Activated CD4-positive, alpha-beta T cell treated with anti-CD3 and anti-CD28 coated beads, Interleukin-2, amount 10 ng/mL, durations not matched to agents 7 days and 5 days (primary cell): ENCODE measurements around the gene PLA2G12B. TPM values are rescaled to one million over a fixed set of nuclear protein-coding genes. Genes with fewer than 3 reads are reported as not detected.
"Not testable (repeated sequence)": the region's sequence is repeated elsewhere in the genome, so short reads cannot be mapped to it uniquely, and the experiment has no call there.

Source experiments
- CTCF ChIA-PET: fragments of 350-600 bp; sonication (Branson Sonifier 250); formaldehyde crosslinking; loops from one replicate; lab custom pipeline; 2021; ENCODE audit warnings: antibody characterized with exemption; lab: Charles Lee
- POLR2A ChIA-PET: fragments of 350-600 bp; sonication (Branson Sonifier 250); formaldehyde crosslinking; loops from one replicate; lab custom pipeline; 2021; ENCODE audit warnings: antibody characterized with exemption; lab: Charles Lee
- DNase-seq: peaks from one replicate; pipeline ENCODE4 v3.0.0-alpha.2; 2020
- H3K27ac Mint-ChIP-seq: one replicate; pipeline ENCODE4 v1.8.0; 2021; ENCODE audit warnings: mild to moderate bottlenecking, moderate library complexity, mixed read lengths
- H3K27me3 Mint-ChIP-seq: one replicate; pipeline ENCODE4 v1.8.0; 2021; ENCODE audit warnings: mixed read lengths
- H3K36me3 Mint-ChIP-seq: one replicate; pipeline ENCODE4 v1.8.0; 2021; ENCODE audit warnings: low read depth, mixed read lengths
- H3K4me1 Mint-ChIP-seq: one replicate; pipeline ENCODE4 v1.8.0; 2021; ENCODE audit warnings: mixed read lengths
- H3K4me3 Mint-ChIP-seq: one replicate; pipeline ENCODE4 v1.8.0; 2021; ENCODE audit warnings: mild to moderate bottlenecking, moderate library complexity, mixed read lengths
- H3K9me3 Mint-ChIP-seq: one replicate; pipeline ENCODE4 v1.8.0; 2021; ENCODE audit warnings: mixed read lengths
- total RNA-seq, 2 experiments: library from RNA; stranded (reverse); gene quantifications; one replicate each; pipeline ENCODE4 v1.2.3, GENCODE V29; 2021

The PLA2G12B gene
- total RNA-seq, 2 experiments from 2014 or later, result not detected

GRCh38 chr10:72903941-72904446, 50.6 kb downstream of the PLA2G12B start:
- H3K27ac Mint-ChIP-seq, DNase-seq, H3K4me3 Mint-ChIP-seq, H3K9me3 Mint-ChIP-seq, POLR2A ChIA-PET, H3K4me1 Mint-ChIP-seq, H3K27me3 Mint-ChIP-seq, CTCF ChIA-PET, H3K36me3 Mint-ChIP-seq: not testable (repeated sequence)

- H3K27me3 Mint-ChIP-seq, result peaks cover 3% of the 10 kb centered on the region
- no peaks in the 10 kb centered on the region for H3K36me3 Mint-ChIP-seq
- ChIA-PET CTCF (no interaction called here), POLR2A (no interaction called here)
- H3K9me3 Mint-ChIP-seq, result no peaks in the 10 kb centered on the region
- DNase-seq, result no peak
- H3K4me1 Mint-ChIP-seq, result no peaks in the 10 kb centered on the region
- no peak overlapping the region for H3K27ac Mint-ChIP-seq
- no peak overlapping the region for H3K4me3 Mint-ChIP-seq
Observed at GRCh38 chr10:72899545-72899944, 55.1 kb downstream of the PLA2G12B start.

GRCh38 chr10:72898616-72899015, 56.0 kb downstream of the PLA2G12B start:
- Mint-ChIP-seq H3K4me1 (no peaks in the 10 kb centered on the region), H3K36me3 (no peaks in the 10 kb centered on the region), H3K4me3 (no peak overlapping the region), H3K27ac (no peak overlapping the region), H3K9me3 (no peaks in the 10 kb centered on the region), H3K27me3 (peaks cover 6% of the 10 kb centered on the region)
- DNase-seq, result no peak
- ChIA-PET POLR2A (no interaction called here), CTCF (no interaction called here)

- Mint-ChIP-seq H3K9me3 (no peaks in the 10 kb centered on the region), H3K4me1 (no peaks in the 10 kb centered on the region), H3K27me3 (peaks cover 6% of the 10 kb centered on the region), H3K36me3 (no peaks in the 10 kb centered on the region), H3K27ac (no peak overlapping the region), H3K4me3 (no peak overlapping the region)
- DNase-seq, result no peak
- ChIA-PET CTCF (no interaction called here), POLR2A (no interaction called here)
Observed at GRCh38 chr10:72895236-72895850, 59.3 kb downstream of the PLA2G12B start.

- H3K27me3 Mint-ChIP-seq, result peaks cover 6% of the 10 kb centered on the region
- no peak within 1 kb of the TSS for H3K4me3 Mint-ChIP-seq
- no peak for DNase-seq
- ChIA-PET POLR2A (no interaction called here), CTCF (no interaction called here)
- peaks cover 2% of the 10 kb centered on the region for H3K4me1 Mint-ChIP-seq
- H3K27ac Mint-ChIP-seq, result no peak within 1 kb of the TSS
- no peaks in the 10 kb centered on the region for H3K9me3 Mint-ChIP-seq
- H3K36me3 Mint-ChIP-seq, result peaks cover 3% of the 10 kb centered on the region
Observed at GRCh38 chr10:72893136-72893798, 61.3 kb downstream of the PLA2G12B start, which contains the start of gene OIT3. TSS of gene OIT3 (plus strand) at chr10:72893739. CDS start at chr10:72893799, 60 bp downstream.

- no peak for DNase-seq
- H3K36me3 Mint-ChIP-seq, result peaks cover 21% of the 10 kb centered on the region
- ChIA-PET POLR2A (no interaction called here), CTCF (no interaction called here)
- H3K27ac Mint-ChIP-seq, result no peak overlapping the region
- peaks cover 13% of the 10 kb centered on the region for H3K4me1 Mint-ChIP-seq
- H3K27me3 Mint-ChIP-seq, result peaks cover 3% of the 10 kb centered on the region
- H3K9me3 Mint-ChIP-seq, result no peaks in the 10 kb centered on the region
- H3K4me3 Mint-ChIP-seq, result no peak overlapping the region
Observed at GRCh38 chr10:72890086-72890485, 64.5 kb downstream of the PLA2G12B start.

GRCh38 chr10:72889391-72889831, 65.2 kb downstream of the PLA2G12B start:
- no peak for DNase-seq
- CTCF ChIA-PET, result no interaction called here
- Mint-ChIP-seq H3K36me3 (peaks cover 21% of the 10 kb centered on the region), H3K4me3 (no peak overlapping the region), H3K4me1 (peaks cover 13% of the 10 kb centered on the region), H3K9me3 (no peaks in the 10 kb centered on the region), H3K27me3 (peaks cover 3% of the 10 kb centered on the region), H3K27ac (no peak overlapping the region)
- POLR2A ChIA-PET, result no interaction called here

GRCh38 chr10:72888151-72888638, 66.4 kb downstream of the PLA2G12B start:
- Mint-ChIP-seq H3K4me1 (peaks cover 13% of the 10 kb centered on the region), H3K4me3 (no peak overlapping the region), H3K9me3 (no peaks in the 10 kb centered on the region), H3K36me3 (peaks cover 21% of the 10 kb centered on the region), H3K27me3 (no peaks in the 10 kb centered on the region), H3K27ac (no peak overlapping the region)
- POLR2A ChIA-PET, result no interaction called here
- CTCF ChIA-PET, result interaction anchor here (0.6 to 0.7 kb wide), 3 partner anchors 270 to 362 kb away, joined by 3 to 4 read pairs (median 3); no protein-coding TSS in a partner anchor
- no peak for DNase-seq

- H3K36me3 Mint-ChIP-seq, result peaks cover 27% of the 10 kb centered on the region
- no peak for DNase-seq
- H3K4me3 Mint-ChIP-seq, result no peak overlapping the region
- peaks cover 6% of the 10 kb centered on the region for H3K9me3 Mint-ChIP-seq
- ChIA-PET CTCF (no interaction called here), POLR2A (no interaction called here)
- peaks cover 13% of the 10 kb centered on the region for H3K4me1 Mint-ChIP-seq
- peak overlapping the region; percentile 20 for H3K27ac Mint-ChIP-seq
- no peaks in the 10 kb centered on the region for H3K27me3 Mint-ChIP-seq
Observed at GRCh38 chr10:72887043-72887442, 67.6 kb downstream of the PLA2G12B start.

GRCh38 chr10:72886621-72887020, 68.0 kb downstream of the PLA2G12B start:
- DNase-seq, result no peak
- CTCF ChIA-PET, result no interaction called here
- POLR2A ChIA-PET, result no interaction called here
- Mint-ChIP-seq H3K27ac (no peak overlapping the region), H3K36me3 (peaks cover 28% of the 10 kb centered on the region), H3K4me3 (no peak overlapping the region), H3K4me1 (peaks cover 13% of the 10 kb centered on the region), H3K9me3 (peaks cover 6% of the 10 kb centered on the region), H3K27me3 (no peaks in the 10 kb centered on the region)

GRCh38 chr10:72885953-72886352, 68.7 kb downstream of the PLA2G12B start:
- H3K9me3 Mint-ChIP-seq, result peaks cover 6% of the 10 kb centered on the region
- DNase-seq, result no peak
- CTCF ChIA-PET, result no interaction called here
- H3K27me3 Mint-ChIP-seq, result no peaks in the 10 kb centered on the region
- no peak overlapping the region for H3K27ac Mint-ChIP-seq
- H3K4me3 Mint-ChIP-seq, result no peak overlapping the region
- peaks cover 30% of the 10 kb centered on the region for H3K36me3 Mint-ChIP-seq
- POLR2A ChIA-PET, result no interaction called here
- H3K4me1 Mint-ChIP-seq, result peaks cover 13% of the 10 kb centered on the region
